Smooth muscle cell (in vitro differentiated cells): ENCODE measurements around the gene CTNNA3. TPM values are rescaled to one million over a fixed set of nuclear protein-coding genes. Genes with fewer than 3 reads are reported as not detected.
A peak's percentile ranks its signal among the peaks of the same experiment; 100 is the strongest.
"Not testable (repeated sequence)": the region's sequence is repeated elsewhere in the genome, so short reads cannot be mapped to it uniquely, and the experiment has no call there.

ENCODE experiments used
- DNase-seq: peaks from one replicate; lab custom pipeline; 2025; ENCODE audit not compliant: unreplicated experiment; lab: John Stamatoyannopoulos, UW
- H2AFZ ChIP-seq: fragments of 200-600 bp; sonication (generic); 2 replicates; pipeline ENCODE4 v1.6.0; 2016; ENCODE audit warnings: antibody characterized with exemption, low read depth, mild to moderate bottlenecking
- H3F3A ChIP-seq: fragments of 200-600 bp; sonication (generic); 2 replicates; pipeline ENCODE4 v1.6.0; 2017; ENCODE audit warnings: antibody characterized with exemption, low read depth
- H3K27ac ChIP-seq: fragments of 200-600 bp; sonication (generic); 2 replicates; pipeline ENCODE4 v1.5.1; 2016; ENCODE audit warnings: low read depth, mild to moderate bottlenecking
- H3K27me3 ChIP-seq: fragments of 200-600 bp; sonication (generic); 2 replicates; pipeline ENCODE4 v1.6.1; 2016; ENCODE audit warnings: low read depth, mild to moderate bottlenecking
- H3K36me3 ChIP-seq: fragments of 200-600 bp; sonication (generic); 2 replicates; pipeline ENCODE4 v1.5.1; 2016; ENCODE audit warnings: low read depth
- H3K4me1 ChIP-seq: fragments of 200-600 bp; sonication (generic); 2 replicates; pipeline ENCODE4 v1.5.1; 2016; ENCODE audit warnings: low read depth
- H3K4me2 ChIP-seq: fragments of 200-600 bp; sonication (generic); 2 replicates; pipeline ENCODE4 v1.6.0; 2016; ENCODE audit warnings: mild to moderate bottlenecking
- H3K4me3 ChIP-seq: fragments of 200-600 bp; sonication (generic); 2 replicates; pipeline ENCODE4 v1.5.1; 2016; ENCODE audit warnings: mild to moderate bottlenecking
- H3K79me2 ChIP-seq: fragments of 200-600 bp; sonication (generic); 2 replicates; pipeline ENCODE4 v1.6.0; 2016; ENCODE audit warnings: low read depth, mild to moderate bottlenecking
- H3K9ac ChIP-seq: fragments of 200-600 bp; sonication (generic); 2 replicates; pipeline ENCODE4 v1.6.0; 2016; ENCODE audit warnings: low read depth
- H3K9me3 ChIP-seq: fragments of 200-600 bp; sonication (generic); replicated peaks from 2 replicates; pipeline ENCODE4 v1.5.1; 2016; ENCODE audit warnings: low read depth
- H4K20me1 ChIP-seq: fragments of 200-600 bp; sonication (generic); 2 replicates; pipeline ENCODE4 v1.6.0; 2016; ENCODE audit warnings: low read depth
- WGBS: methylation state at CpG from one replicate; pipeline ENCODE4 v1.1.7; 2016; ENCODE audit warnings: low lambda C conversion rate; 5-methylcytosine and 5-hydroxymethylcytosine counted together
- polyA plus RNA-seq: library from polyadenylated mRNA; unstranded; fragments of >200 nt; fragmentation: Nextera tagmentation; extraction: Ambion mirVana; gene quantifications from 2 replicates; pipeline ENCODE4 v1.2.1, GENCODE V29; 2016
- total RNA-seq: library from RNA; depleted of rRNA; stranded (reverse); fragments of >200 nt; gene quantifications from 2 replicates; pipeline ENCODE4 v1.2.3, GENCODE V29; 2014
- TF ChIP-seq, protein P1 (sequence below): fragments of 200-600 bp; sonication (generic); IDR thresholded peaks from 2 replicates; pipeline ENCODE4 v1.5.1; 2017; ENCODE audit warnings: borderline replicate concordance, mild to moderate bottlenecking, antibody characterized with exemption; ENCODE audit not compliant: insufficient read depth, poor library complexity, severe bottlenecking

The CTNNA3 gene
- total and polyA plus RNA-seq, 2 experiments from 2014 or later = 1.3 TPM; not detected in 1

DNA sequence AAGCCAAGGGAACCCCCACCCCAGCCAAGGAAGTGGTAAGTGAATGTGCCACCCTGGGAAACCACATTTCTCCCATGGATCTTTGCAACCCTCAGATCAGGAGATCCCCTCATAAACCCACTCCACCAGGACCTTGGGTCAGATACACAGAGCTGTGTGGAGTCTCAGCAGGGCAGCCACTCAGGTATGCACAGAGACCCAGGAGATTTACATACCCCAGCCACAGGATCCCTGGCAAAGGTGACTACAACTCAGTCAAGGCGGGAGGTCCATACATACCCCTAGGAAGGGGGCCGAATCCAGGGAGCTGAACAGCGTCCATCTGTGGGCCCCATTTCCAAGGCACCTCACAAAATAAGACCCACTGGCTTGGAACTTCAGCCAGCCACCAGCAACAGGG lies 293.4 kb downstream of the CTNNA3 start:
- Histone ChIP-seq H3K36me3 (no peaks in the 10 kb centered on the region), H3K27ac (no peak overlapping the region), H3K9me3 (no peaks in the 10 kb centered on the region), H2AFZ (no peak overlapping the region), H3K9ac (no peak overlapping the region), H3F3A (no peaks in the 10 kb centered on the region), H3K79me2 (no peaks in the 10 kb centered on the region), H4K20me1 (no peaks in the 10 kb centered on the region), H3K4me1 (no peaks in the 10 kb centered on the region), H3K27me3 (no peaks in the 10 kb centered on the region), H3K4me3 (no peak overlapping the region), H3K4me2 (no peak overlapping the region)
- no peak for DNase-seq
- 91% methylated on average over 3 of the region's 3 CpGs for WGBS
- TF ChIP-seq, protein P1, sequence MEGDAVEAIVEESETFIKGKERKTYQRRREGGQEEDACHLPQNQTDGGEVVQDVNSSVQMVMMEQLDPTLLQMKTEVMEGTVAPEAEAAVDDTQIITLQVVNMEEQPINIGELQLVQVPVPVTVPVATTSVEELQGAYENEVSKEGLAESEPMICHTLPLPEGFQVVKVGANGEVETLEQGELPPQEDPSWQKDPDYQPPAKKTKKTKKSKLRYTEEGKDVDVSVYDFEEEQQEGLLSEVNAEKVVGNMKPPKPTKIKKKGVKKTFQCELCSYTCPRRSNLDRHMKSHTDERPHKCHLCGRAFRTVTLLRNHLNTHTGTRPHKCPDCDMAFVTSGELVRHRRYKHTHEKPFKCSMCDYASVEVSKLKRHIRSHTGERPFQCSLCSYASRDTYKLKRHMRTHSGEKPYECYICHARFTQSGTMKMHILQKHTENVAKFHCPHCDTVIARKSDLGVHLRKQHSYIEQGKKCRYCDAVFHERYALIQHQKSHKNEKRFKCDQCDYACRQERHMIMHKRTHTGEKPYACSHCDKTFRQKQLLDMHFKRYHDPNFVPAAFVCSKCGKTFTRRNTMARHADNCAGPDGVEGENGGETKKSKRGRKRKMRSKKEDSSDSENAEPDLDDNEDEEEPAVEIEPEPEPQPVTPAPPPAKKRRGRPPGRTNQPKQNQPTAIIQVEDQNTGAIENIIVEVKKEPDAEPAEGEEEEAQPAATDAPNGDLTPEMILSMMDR = no peak

DNA sequence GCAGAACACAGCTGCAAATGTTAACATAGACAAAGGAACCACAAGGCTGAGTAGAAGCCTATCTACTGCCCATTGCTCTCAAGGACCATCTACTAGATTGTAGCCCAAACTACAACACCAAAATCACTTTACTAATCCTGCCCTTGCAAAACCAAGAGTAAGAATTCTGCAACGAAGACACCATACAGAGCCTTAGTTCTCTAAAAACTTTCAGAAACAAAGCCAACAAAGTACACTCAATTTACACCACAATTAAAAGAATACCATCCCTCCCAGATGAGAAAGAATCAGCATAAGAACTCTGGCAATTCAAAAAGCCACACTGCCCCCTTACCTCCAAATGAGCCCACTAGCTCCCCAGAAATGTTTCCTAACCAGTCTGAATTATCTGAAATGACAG lies 294.3 kb downstream of the CTNNA3 start:
- H3F3A ChIP-seq = no peaks in the 10 kb centered on the region
- no peaks in the 10 kb centered on the region for H3K27me3 ChIP-seq
- no peak overlapping the region for H2AFZ ChIP-seq
- H3K27ac ChIP-seq = no peak overlapping the region
- no peak overlapping the region for H3K4me3 ChIP-seq
- H4K20me1 ChIP-seq = no peaks in the 10 kb centered on the region
- H3K36me3 ChIP-seq = no peaks in the 10 kb centered on the region
- no peak overlapping the region for H3K9ac ChIP-seq
- WGBS = 28% methylated on average over 1 of the region's 1 CpG
- no peak overlapping the region for H3K4me2 ChIP-seq
- no peak for DNase-seq
- H3K9me3 ChIP-seq = no peaks in the 10 kb centered on the region
- TF ChIP-seq, protein P1 = no peak
- no peaks in the 10 kb centered on the region for H3K4me1 ChIP-seq
- H3K79me2 ChIP-seq = no peaks in the 10 kb centered on the region

DNA sequence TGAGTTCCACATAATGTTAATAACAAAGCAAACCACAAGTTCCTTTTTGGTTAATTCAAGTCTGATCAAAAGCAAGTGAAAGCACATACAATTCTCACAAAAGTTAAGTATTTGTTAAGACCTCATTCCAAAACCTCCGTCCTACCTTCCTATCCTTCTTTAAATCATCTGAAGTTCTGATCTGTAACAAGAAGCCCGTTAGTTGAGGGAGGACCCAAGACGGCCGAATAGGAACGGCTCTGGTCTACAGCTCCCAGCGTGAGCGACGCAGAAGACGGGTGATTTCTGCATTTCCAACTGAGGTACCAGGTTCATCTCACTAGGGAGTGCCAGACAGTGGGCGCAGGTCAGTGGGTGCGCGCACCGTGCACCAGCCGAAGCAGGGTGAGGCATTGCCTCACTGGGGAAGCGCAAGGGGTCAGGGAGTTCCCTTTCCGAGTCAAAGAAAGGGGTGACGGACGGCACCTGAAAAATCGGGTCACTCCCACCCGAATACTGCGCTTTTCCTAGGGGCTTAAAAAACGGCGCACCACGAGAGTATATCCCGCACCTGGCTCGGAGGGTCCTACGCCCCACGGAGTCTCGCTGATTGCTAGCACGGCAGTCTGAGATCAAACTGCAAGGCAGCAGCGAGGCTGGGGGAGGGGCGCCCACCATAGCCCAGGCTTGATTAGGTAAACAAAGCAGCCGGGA lies 309.0 kb downstream of the CTNNA3 start:
- peak overlapping the region; percentile 93 for H3K4me2 ChIP-seq
- H2AFZ ChIP-seq = peak overlapping the region; percentile 87
- not testable (repeated sequence) for H4K20me1 ChIP-seq, H3K9ac ChIP-seq, H3K36me3 ChIP-seq, H3K9me3 ChIP-seq, DNase-seq, H3K27ac ChIP-seq, H3K27me3 ChIP-seq, H3K79me2 ChIP-seq, H3F3A ChIP-seq
- 8% methylated on average over 33 of the region's 33 CpGs for WGBS
- peak overlapping the region; percentile 67 for H3K4me3 ChIP-seq
- H3K4me1 ChIP-seq = peaks cover 12% of the 10 kb centered on the region

DNA sequence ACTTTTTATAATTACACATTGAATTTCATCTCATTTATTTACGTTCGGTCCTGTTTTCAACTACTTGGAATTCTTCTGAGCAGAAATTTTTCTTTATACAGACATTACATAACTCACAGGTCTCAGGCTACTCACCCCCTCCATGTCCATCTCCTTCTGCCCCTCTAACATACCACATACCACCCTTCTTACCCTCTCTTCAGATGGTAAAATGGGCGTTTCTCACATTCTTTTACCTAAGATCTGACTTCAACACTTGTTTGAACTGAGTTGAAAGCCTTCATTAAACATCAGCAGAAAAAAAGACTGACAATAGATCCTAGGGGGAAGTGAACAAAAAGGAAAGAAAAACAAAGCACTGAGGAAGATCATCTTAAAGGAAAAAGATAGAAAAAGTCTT lies 309.7 kb downstream of the CTNNA3 start:
- no peak overlapping the region for H3K27ac ChIP-seq
- WGBS = 80% methylated on average over 3 of the region's 3 CpGs
- peak overlapping the region; percentile 67 for H3K4me3 ChIP-seq
- TF ChIP-seq, protein P1 = no peak
- no peaks in the 10 kb centered on the region for H3F3A ChIP-seq
- peak overlapping the region; percentile 87 for H2AFZ ChIP-seq
- no peaks in the 10 kb centered on the region for H4K20me1 ChIP-seq
- no peak overlapping the region for H3K9ac ChIP-seq
- H3K4me1 ChIP-seq = peaks cover 12% of the 10 kb centered on the region
- H3K9me3 ChIP-seq = no peaks in the 10 kb centered on the region
- no peaks in the 10 kb centered on the region for H3K36me3 ChIP-seq
- H3K27me3 ChIP-seq = no peaks in the 10 kb centered on the region
- H3K4me2 ChIP-seq = peak overlapping the region; percentile 93
- H3K79me2 ChIP-seq = no peaks in the 10 kb centered on the region
- DNase-seq = no peak
